GM18526 (cell line): ENCODE data around the gene CNTRL.

ENCODE experiments used
- POLR2A ChIP-seq: IDR thresholded peaks from 3 replicates; pipeline ENCODE4 v1.6.1; 2011; ENCODE audit not compliant: insufficient read length; ENCODE audit errors: extremely low read depth

The CNTRL gene

GRCh38 chr9:121183666-121184423, 109.1 kb downstream of the CNTRL start:
- TF ChIP-seq POLR2A = no peak

- no peak for TF ChIP-seq POLR2A
Observed at GRCh38 chr9:121184463-121184862, 109.7 kb downstream of the CNTRL start.

GRCh38 chr9:121185178-121185745, 110.5 kb downstream of the CNTRL start:
- no peak for TF ChIP-seq POLR2A

- no peak for TF ChIP-seq POLR2A
Observed at GRCh38 chr9:121185774-121186403, 111.1 kb downstream of the CNTRL start.

- TF ChIP-seq POLR2A = no peak
Observed at GRCh38 chr9:121187636-121188305, 113.0 kb downstream of the CNTRL start.

GRCh38 chr9:121189006-121189405, 114.3 kb downstream of the CNTRL start:
- no peak for TF ChIP-seq POLR2A

GRCh38 chr9:121189660-121190059, 114.9 kb downstream of the CNTRL start:
- no peak for TF ChIP-seq POLR2A

- no peak for TF ChIP-seq POLR2A
Observed at GRCh38 chr9:121191235-121191634, 116.5 kb downstream of the CNTRL start.

- TF ChIP-seq POLR2A = no peak
Observed at GRCh38 chr9:121192518-121192917, 117.8 kb downstream of the CNTRL start.

GRCh38 chr9:121192959-121193640, 118.3 kb downstream of the CNTRL start:
- TF ChIP-seq POLR2A = no peak

GRCh38 chr9:121194730-121195129, 120.0 kb downstream of the CNTRL start:
- TF ChIP-seq POLR2A = no peak

- TF ChIP-seq POLR2A = no peak
Observed at GRCh38 chr9:121196389-121196788, 121.6 kb downstream of the CNTRL start.

- TF ChIP-seq POLR2A = no peak
Observed at GRCh38 chr9:121197132-121197531, 122.4 kb downstream of the CNTRL start.

GRCh38 chr9:121198512-121199042, 123.8 kb downstream of the CNTRL start:
- no peak for TF ChIP-seq POLR2A

- TF ChIP-seq POLR2A = no peak
Observed at GRCh38 chr9:121199921-121200320, 125.2 kb downstream of the CNTRL start.

GRCh38 chr9:121200356-121200755, 125.6 kb downstream of the CNTRL start:
- no peak for TF ChIP-seq POLR2A
